GM21423 (cell line): ENCODE measurements around the gene SMPX.

Source experiments
- ATAC-seq: cut with Tn5 transposase; IDR thresholded peaks from one replicate; pipeline ENCODE4 v1.9.1; 2021; ENCODE audit warnings: mild to moderate bottlenecking, moderate library complexity; ENCODE audit not compliant: unreplicated experiment

The SMPX gene

DNA sequence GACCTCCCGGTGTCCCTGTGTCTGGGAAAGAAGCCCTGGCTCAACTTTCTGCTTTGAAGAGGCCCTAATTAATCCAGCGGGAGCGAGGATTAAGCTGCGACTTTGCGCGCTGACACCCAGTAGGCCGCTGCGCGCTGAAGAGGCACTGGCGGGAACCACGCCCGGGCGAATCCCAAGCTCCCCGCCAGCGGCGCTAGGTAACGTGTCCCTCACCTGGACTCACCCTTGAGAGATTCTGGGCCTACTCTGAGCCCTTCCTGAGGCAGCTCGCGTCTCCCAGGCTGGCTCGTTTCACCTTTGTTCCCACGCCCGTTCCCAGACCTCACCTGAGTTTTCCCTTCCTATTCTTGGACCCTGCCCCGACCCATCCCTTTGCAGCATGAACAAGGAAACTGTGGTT lies 99.2 kb downstream of the SMPX start:
- no peak for ATAC-seq

GRCh38 chrX:21658152-21658737 lies 99.7 kb downstream of the SMPX start, which contains the start of gene KLHL34:
KLHL34 (minus strand) TSS chrX:21658330; CDS start chrX:21657788, 542 bp downstream.
- no peak for ATAC-seq

GRCh38 chrX:21657318-21658151 lies 100.4 kb downstream of the SMPX start:
- ATAC-seq = no peak

DNA sequence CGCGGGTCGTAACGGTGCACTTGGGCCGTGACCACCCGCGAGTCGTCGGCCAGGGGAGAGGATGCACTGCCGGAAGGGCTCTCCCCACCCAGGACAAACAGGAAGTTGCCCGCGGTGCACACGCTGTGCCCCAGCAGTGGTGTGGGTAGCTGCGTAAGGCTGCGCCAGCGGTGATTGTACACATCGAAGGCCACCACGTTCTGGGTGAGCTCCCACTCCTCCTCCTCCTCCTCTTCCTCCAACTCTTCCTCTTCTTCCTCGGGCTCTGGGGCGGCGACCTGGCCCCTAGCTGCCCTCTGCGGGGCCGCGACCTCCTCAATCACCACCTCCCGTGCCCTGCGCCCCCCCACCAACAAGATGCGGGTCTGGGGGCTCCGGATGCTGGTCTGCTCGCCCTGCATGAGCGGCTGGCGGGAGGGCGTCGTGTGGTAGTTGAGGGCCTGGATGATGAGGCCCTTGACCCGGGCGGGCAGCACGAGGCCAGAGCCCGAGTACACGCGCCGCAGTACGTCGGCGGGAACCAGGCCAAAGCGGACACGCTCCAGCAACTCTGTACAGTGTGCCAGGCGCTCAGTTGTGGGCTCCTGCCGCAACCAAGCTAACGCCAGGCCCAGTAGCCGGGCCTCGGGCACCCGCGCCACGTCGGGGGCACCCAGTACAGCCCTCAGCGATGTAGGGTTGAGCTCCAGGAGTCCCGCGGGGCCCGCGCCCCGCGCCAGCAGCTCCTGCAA lies 101.2 kb downstream of the SMPX start:
- ATAC-seq = no peak
